Thyroid gland (tissue), 4 donors: ENCODE data around the gene GNGT1. TPM values are rescaled to one million over a fixed set of nuclear protein-coding genes. Genes with fewer than 3 reads are reported as not detected.

ENCODE experiments used
- DNase-seq, 2 donors: peaks; one replicate each; pipeline ENCODE4 v3.0.0-alpha.2; 2019
- H3K27ac ChIP-seq, 3 donors: fragments of 200-600 bp; sonication (generic); 1 replicate in 2 of 3; 2 replicates in 1 of 3; pipeline ENCODE4 v1.5.1; 2016 to 2019; ENCODE audit warnings: mild to moderate bottlenecking in 1 of 3, moderate library complexity in 1 of 3
- H3K27me3 ChIP-seq: fragments of 200-600 bp; sonication (generic); one replicate; pipeline ENCODE4 v1.5.1; 2019
- H3K36me3 ChIP-seq, 2 donors: fragments of 200-600 bp; sonication (generic); one replicate each; pipeline ENCODE4 v1.5.1; 2016 to 2019
- H3K4me1 ChIP-seq, 2 donors: fragments of 200-600 bp; sonication (generic); one replicate each; pipeline ENCODE4 v1.5.1; 2017 to 2019
- H3K4me3 ChIP-seq, 3 donors: fragments of 200-600 bp; sonication (generic); replicated peaks in 1 of 3; 1 replicate in 2 of 3; 2 replicates in 1 of 3; pipeline ENCODE4 v1.5.1; 2016; ENCODE audit warnings: mild to moderate bottlenecking in 1 of 3
- H3K9me3 ChIP-seq: fragments of 200-600 bp; sonication (generic); one replicate; pipeline ENCODE4 v1.5.1; 2017
- CTCF ChIP-seq, 6 experiments: fragments of 200-600 bp in 3 of 6; fragments of 450-650 bp in 3 of 6; sonication (generic) in 3 of 6; IDR thresholded peaks; one replicate each; pipeline ENCODE4 v1.5.1; 2016 to 2019; ENCODE audit warnings: antibody characterized with exemption in 6 of 6, mild to moderate bottlenecking in 2 of 6, inconsistent platforms in 1 of 6, moderate library complexity in 1 of 6
- POLR2A ChIP-seq, 2 donors: fragments of 450-650 bp; IDR thresholded peaks; one replicate each; pipeline ENCODE4 v1.6.1; 2017; ENCODE audit warnings: antibody characterized with exemption in 2 of 2, mild to moderate bottlenecking in 2 of 2, moderate library complexity in 1 of 2
- WGBS, 2 donors: methylation state at CpG; one replicate each; pipeline ENCODE4 v1.1.5; 2017; 5-methylcytosine and 5-hydroxymethylcytosine counted together
- intact Hi-C: fragments of 100-400 bp; cut with DNase I; formaldehyde crosslinking; loops from one replicate; pipeline ENCODE4 v1.15.1; 2023
- total RNA-seq, 4 donors: library from RNA; depleted of rRNA; stranded (reverse); fragments of >200 nt; gene quantifications; one replicate each; pipeline ENCODE4 v1.2.3, GENCODE V29; 2016

Gene GNGT1
- total RNA-seq, 4 donors from 2014 or later: not detected

DNA sequence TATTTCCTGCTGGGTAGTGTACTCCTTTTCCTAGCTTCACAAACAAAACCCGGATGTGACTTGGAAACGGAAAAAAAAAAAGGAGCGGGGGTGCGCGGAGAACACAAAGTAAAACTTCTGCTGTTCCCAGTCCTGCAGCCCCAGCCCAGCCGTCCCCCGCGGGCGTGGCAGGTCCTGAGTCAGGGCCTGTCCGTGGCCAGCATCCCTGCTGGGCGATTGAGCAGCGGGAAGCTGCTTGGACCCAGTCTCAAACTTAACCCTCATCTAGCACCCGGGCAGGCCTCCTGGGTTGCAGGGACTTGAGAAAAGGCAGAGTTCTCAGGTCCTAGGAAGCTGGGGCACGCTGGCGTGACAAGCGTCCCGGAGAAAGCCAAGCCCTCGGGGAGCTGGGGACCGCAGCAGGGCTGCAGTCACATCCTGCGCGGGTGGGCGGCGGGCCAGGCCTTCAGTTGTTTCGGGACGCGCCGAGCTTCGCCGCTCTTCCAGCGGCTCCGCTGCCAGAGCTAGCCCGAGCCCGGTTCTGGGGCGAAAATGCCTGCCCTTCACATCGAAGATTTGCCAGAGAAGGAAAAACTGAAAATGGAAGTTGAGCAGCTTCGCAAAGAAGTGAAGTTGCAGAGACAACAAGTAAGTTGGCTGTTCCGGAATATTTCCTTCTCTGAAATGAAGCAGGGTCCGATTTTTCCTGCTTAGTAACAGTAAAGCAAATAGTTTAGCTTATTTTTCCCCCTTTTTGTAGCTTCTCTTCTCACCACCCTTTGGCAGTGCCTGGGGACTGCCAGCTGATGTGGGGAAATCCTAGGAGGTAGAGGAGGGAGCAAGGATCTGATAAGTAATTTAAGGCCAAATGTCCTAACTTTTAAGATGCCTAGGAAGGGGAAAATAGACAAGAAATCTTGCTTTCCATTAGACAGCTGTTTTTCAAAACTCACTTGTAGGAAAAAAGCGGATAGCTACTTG is 15.5 kb downstream of the GNGT1 start, which contains the start of gene GNG11:
GNG11 (plus strand) TSS at position 129 of the 960 bp plus-strand sequence; CDS start at position 532, 403 bp downstream.
- intact Hi-C loops: no loop called here
- peak; percentile 68 to 80 for DNase-seq
- H3K9me3 ChIP-seq: no peaks in the 10 kb centered on the region
- H3K27ac ChIP-seq: peak within 1 kb of the TSS; percentile 83 to 92 (median 84)
- H3K4me3 ChIP-seq: peak within 1 kb of the TSS in 2 of 3 donors; percentile 34 to 44
- H3K4me1 ChIP-seq: no peaks in the 10 kb centered on the region
- peak in 1 of 2 donors; percentile 34 for TF ChIP-seq POLR2A (IDR thresholded peaks at IDR 0.05)
- TF ChIP-seq CTCF (IDR thresholded peaks at IDR 0.05): no peak
- H3K36me3 ChIP-seq: no peaks in the 10 kb centered on the region
- no peaks in the 10 kb centered on the region for H3K27me3 ChIP-seq
- WGBS, 2 donors: 4 to 5% methylated on average over 36 to 39 of the region's 39 CpGs

DNA sequence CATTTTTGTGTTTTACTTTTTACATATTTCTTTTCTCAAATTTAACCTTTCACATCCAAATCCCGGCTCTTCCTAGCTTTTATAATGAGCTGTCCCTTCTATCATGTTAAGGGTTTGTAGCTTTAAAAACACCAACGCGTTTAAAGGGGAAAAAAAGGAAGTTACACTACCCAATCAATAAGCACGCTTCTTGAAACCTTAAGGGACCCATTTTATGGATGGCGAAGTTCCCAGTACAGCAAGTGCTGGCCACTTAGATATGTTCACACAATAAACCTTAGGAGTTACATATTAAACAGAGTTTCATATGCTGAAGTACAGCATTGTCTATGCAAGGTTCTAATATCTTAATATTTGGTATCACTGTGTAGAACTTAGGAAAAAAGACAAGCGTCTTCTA is 16.9 kb downstream of the GNGT1 start:
- 64 to 66% methylated on average over 6 of the region's 6 CpGs for WGBS, 2 donors

DNA sequence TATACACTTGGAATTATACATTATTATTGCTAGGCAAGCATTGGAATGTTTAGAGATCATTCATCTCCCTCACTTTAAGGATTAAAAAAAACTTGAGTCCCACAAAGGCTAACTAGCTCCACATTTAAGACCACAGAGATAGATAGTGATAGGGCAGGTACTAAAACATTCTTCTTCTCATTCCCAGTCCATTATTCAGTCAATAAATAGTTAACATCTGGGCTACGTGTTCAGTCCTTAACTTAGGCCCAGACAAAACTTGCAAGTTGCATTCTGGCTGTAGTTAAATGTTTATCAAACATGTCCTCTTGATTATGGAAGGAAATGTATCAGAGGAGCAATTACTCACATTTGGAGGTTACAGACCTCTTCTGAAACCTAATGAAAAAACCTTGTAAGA is 17.6 kb downstream of the GNGT1 start:
- Histone ChIP-seq H3K27ac (peak overlapping the region in 2 of 3 donors; percentile 83 to 92), H3K36me3 (no peaks in the 10 kb centered on the region), H3K4me1 (no peaks in the 10 kb centered on the region), H3K4me3 (no peak overlapping the region), H3K27me3 (no peaks in the 10 kb centered on the region), H3K9me3 (no peaks in the 10 kb centered on the region)
- WGBS, 2 donors: 55 to 79% methylated on average over 1 of the region's 1 CpG
- intact Hi-C loops: no loop called here
- DNase-seq: no peak
- TF ChIP-seq CTCF (IDR thresholded peaks at IDR 0.05) (no peak), POLR2A (IDR thresholded peaks at IDR 0.05) (no peak)

More for the DNA sequence above, 16.9 kb downstream of the GNGT1 start:
- intact Hi-C loops: no loop called here
- no peak for DNase-seq
- Histone ChIP-seq H3K27me3 (no peaks in the 10 kb centered on the region), H3K4me3 (peak overlapping the region in 2 of 3 donors; percentile 7 to 44), H3K9me3 (no peaks in the 10 kb centered on the region), H3K27ac (peak overlapping the region; percentile 83 to 92 (median 84)), H3K4me1 (no peaks in the 10 kb centered on the region), H3K36me3 (no peaks in the 10 kb centered on the region)
- TF ChIP-seq POLR2A (IDR thresholded peaks at IDR 0.05) (no peak), CTCF (IDR thresholded peaks at IDR 0.05) (no peak)

GRCh38 chr7:93926800-93927199 is 20.4 kb downstream of the GNGT1 start:
- Histone ChIP-seq H3K4me3 (no peak overlapping the region), H3K36me3 (no peaks in the 10 kb centered on the region), H3K9me3 (no peaks in the 10 kb centered on the region), H3K4me1 (no peaks in the 10 kb centered on the region), H3K27ac (peak overlapping the region in 1 of 3 donors; percentile 66), H3K27me3 (no peaks in the 10 kb centered on the region)
- no peak for DNase-seq
- 47 to 50% methylated on average over 1 of the region's 1 CpG for WGBS, 2 donors
- intact Hi-C loops: no loop called here
- no peak for TF ChIP-seq POLR2A (IDR thresholded peaks at IDR 0.05)

GRCh38 chr7:93927585-93927984 is 21.2 kb downstream of the GNGT1 start:
- Histone ChIP-seq H3K9me3 (no peaks in the 10 kb centered on the region), H3K4me1 (no peaks in the 10 kb centered on the region), H3K36me3 (no peaks in the 10 kb centered on the region), H3K4me3 (no peak overlapping the region), H3K27ac (peak overlapping the region in 1 of 3 donors; percentile 66), H3K27me3 (no peaks in the 10 kb centered on the region)
- TF ChIP-seq POLR2A (IDR thresholded peaks at IDR 0.05): no peak
- no peak for TF ChIP-seq CTCF (IDR thresholded peaks at IDR 0.05)
- intact Hi-C loops: no loop called here
- WGBS, 2 donors: 67 to 70% methylated on average over 3 of the region's 3 CpGs
- no peak for DNase-seq
